T-helper 1 cell treated with Interleukin-12 subunit alpha and Interleukin-12 subunit beta and Interleukin-4 antibody, amounts not matched to agents 30 μg/mL and 1 μg/mL, for 36 hours (primary cell): ENCODE measurements around the gene ZC3H12A.

ENCODE experiments used
- H3K27ac Mint-ChIP-seq: one replicate; pipeline ENCODE4 v1.8.0; 2021; ENCODE audit warnings: mild to moderate bottlenecking, mixed read lengths
- H3K27me3 Mint-ChIP-seq: one replicate; pipeline ENCODE4 v1.8.0; 2021; ENCODE audit warnings: low read depth, mixed read lengths
- H3K36me3 Mint-ChIP-seq: one replicate; pipeline ENCODE4 v1.8.0; 2021; ENCODE audit warnings: low read depth, mixed read lengths
- H3K4me1 Mint-ChIP-seq: one replicate; pipeline ENCODE4 v1.8.0; 2021; ENCODE audit warnings: low read depth, mixed read lengths
- H3K4me3 Mint-ChIP-seq: one replicate; pipeline ENCODE4 v1.8.0; 2021; ENCODE audit warnings: mild to moderate bottlenecking, moderate library complexity, mixed read lengths
- H3K9me3 Mint-ChIP-seq: one replicate; pipeline ENCODE4 v1.8.0; 2021; ENCODE audit warnings: mixed read lengths

The ZC3H12A gene

DNA sequence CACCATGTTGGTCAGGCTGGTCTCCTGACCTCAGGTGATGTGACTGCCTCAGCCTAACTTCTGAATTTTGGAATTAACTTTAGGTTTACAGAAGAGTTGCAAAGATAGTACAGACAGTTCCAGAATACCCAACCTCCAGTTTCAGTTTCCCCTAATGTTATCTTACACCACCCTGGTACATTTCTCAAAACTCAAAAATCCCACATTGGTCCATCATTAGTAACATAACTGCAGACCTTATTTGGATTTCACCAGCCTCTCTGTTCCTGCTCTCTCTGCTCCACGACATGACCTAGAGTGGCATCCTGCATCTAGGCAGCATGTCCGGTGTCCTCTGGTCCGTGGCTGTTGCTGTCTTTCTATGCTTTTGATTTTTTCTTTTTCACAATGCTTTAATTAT is 5.0 kb upstream of the ZC3H12A start:
- H3K4me3 Mint-ChIP-seq, result no peak overlapping the region
- no peak overlapping the region for H3K27ac Mint-ChIP-seq
- peaks cover 27% of the 10 kb centered on the region for H3K4me1 Mint-ChIP-seq
- H3K9me3 Mint-ChIP-seq, result no peaks in the 10 kb centered on the region
- H3K36me3 Mint-ChIP-seq, result no peaks in the 10 kb centered on the region
- no peaks in the 10 kb centered on the region for H3K27me3 Mint-ChIP-seq

DNA sequence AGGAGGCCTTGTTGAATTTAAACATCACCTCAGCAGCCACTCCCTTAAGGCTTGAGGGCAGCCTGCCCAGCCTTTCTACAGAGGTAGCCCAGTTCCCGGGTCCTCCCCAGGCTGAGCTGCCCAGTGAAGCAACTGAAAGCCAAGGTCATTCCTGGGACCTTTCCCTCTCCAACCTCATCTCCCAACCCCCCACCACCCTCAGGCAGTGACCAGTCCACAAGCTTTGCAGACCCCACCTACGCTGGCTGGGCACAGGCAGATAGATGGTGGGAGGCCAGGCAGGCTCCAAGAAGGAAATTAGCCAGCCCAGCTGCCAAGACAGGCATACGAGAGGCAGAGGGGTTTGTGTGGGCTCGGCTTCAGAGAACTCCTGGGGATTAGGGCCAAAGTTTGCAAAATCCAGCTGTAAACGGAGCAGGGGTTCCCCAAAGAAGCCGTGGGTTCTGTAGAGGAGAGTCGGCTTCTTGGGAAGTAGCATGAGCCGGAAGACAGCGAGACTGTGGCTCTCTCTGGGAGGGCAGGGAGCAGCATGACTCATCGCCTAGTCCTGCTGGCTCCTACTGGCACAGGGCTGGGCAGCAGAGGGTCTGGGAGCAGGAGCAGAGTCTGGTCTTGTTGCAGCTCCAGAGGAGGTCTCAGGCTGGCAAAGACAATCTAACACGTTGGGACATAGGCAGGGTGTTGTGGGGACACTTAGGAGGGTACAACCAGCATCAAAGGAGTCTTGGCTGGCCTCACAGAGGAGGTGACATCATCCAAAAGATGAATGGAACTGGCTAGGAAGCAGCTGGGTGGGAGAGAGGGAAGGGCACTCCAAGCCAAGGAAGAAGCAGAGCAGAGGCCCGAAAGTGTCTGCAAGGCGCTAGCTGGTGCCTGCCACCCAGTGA is 2.8 kb upstream of the ZC3H12A start:
- Mint-ChIP-seq H3K27ac (no peak overlapping the region), H3K27me3 (no peaks in the 10 kb centered on the region), H3K4me1 (peaks cover 27% of the 10 kb centered on the region), H3K36me3 (peaks cover 17% of the 10 kb centered on the region), H3K4me3 (no peak overlapping the region), H3K9me3 (no peaks in the 10 kb centered on the region)

DNA sequence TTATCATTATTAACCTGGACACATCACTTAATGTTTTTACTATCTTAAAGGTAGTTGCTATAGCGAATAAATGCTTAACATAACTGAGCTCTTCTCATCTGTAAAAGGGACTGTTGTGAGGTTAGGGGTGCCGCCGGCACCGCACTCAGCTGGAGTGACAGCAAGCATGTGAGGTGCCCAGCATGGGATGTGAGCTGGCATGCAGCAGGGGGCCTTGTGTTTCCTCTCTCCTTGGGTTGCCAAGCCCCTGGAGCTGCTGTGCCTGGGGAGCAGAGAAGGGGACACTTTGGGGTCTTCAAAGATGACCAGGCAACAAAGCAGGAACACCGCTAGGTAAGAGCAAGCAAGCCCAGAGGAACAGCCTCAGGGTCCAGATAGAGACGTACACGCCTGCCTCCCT is 2.1 kb upstream of the ZC3H12A start:
- Mint-ChIP-seq H3K4me3 (peak overlapping the region; percentile 11), H3K27me3 (no peaks in the 10 kb centered on the region), H3K36me3 (peaks cover 24% of the 10 kb centered on the region), H3K27ac (no peak overlapping the region), H3K9me3 (no peaks in the 10 kb centered on the region), H3K4me1 (peaks cover 30% of the 10 kb centered on the region)

DNA sequence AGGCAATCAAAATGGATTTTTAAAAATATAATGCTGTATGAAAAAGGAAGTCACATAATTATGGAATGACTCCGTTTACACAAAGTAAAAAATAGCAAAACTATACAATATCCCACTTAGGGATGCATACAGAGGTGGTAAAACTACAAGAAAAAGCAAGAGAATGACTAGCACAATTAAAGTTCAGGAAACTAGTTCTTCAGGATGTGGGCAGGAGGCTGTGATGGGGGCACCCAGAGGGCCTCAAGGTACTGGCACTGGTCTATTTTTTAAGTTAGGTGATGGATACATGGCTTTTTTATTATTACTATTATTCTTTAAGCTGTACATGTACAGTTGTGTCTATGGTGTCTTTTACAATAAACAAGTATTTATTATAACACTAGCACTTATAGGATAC is 1.4 kb upstream of the ZC3H12A start:
- Mint-ChIP-seq H3K9me3 (no peaks in the 10 kb centered on the region), H3K4me3 (peak overlapping the region; percentile 72), H3K4me1 (peaks cover 35% of the 10 kb centered on the region), H3K36me3 (peaks cover 31% of the 10 kb centered on the region), H3K27ac (peak overlapping the region; percentile 64), H3K27me3 (no peaks in the 10 kb centered on the region)

DNA sequence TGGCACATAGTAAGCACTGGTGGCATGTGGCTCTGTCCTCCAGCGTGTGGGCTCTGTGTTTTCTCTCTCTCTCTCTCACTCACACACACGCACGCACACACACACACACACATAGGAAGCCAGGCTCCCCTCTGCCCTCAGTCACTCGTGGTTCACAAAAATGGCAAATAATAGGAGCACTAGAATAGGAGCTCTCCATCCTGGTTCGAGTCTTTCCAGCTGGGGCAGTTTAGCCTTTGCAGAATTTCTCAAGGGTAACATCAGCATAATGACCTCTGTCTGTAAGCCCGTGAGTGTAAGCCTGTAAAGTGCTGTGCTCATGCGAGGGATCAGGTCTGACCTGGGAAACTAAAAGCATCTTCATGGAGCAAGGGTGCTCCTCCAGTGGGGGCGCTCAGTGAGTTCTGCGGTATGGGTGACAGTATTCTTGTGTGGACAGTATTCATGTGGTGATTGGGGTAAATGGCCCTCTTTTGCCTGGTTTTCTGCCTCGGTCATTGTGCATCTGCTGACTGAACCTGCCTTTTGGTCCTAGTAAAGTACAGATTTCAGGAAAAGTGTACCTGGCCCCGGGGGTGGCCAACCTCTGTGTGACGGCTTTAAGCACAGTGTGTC is 842 bp upstream of the ZC3H12A start:
- H3K4me3 Mint-ChIP-seq, result peak overlapping the region; percentile 72
- peaks cover 36% of the 10 kb centered on the region for H3K36me3 Mint-ChIP-seq
- H3K27me3 Mint-ChIP-seq, result no peaks in the 10 kb centered on the region
- H3K4me1 Mint-ChIP-seq, result peaks cover 35% of the 10 kb centered on the region
- H3K27ac Mint-ChIP-seq, result peak overlapping the region; percentile 53
- H3K9me3 Mint-ChIP-seq, result no peaks in the 10 kb centered on the region

DNA sequence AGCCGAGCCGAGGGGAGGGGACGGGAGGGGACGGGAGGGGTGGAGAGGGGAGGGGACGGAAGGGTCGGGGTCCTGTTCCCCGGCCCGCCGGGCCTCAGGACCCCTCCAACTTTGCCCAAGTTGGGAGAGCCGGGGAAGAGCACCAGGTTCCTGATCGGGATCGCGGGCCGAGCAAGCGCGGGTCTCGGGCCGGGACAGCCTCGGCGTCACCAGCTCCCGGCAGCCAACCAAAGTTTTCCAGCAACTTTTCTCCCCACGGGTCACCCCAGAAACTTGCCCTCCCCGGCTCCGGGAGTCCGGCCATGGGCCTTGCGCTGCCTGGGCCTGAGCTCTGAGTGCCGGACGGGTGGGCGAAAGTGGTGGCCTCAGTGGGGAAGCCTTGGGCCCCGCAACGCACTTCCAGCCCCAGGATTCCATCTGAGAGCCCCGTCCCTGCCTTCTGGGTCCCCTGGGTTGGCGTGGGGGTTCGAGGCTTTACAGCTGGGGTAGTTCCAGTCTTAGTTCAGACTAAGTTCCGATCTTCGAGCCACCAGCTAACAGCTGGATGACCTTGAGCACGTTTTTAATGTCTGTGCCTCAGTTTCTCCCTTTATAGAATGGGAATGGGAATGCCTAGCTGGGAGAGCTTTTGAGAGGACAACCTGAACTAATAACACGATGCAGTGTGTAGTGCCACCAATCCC is 458 bp downstream of the ZC3H12A start:
- Mint-ChIP-seq H3K9me3 (no peaks in the 10 kb centered on the region), H3K4me3 (peak overlapping the region; percentile 99), H3K27me3 (no peaks in the 10 kb centered on the region), H3K27ac (peak overlapping the region; percentile 87), H3K36me3 (peaks cover 49% of the 10 kb centered on the region), H3K4me1 (peaks cover 32% of the 10 kb centered on the region)

DNA sequence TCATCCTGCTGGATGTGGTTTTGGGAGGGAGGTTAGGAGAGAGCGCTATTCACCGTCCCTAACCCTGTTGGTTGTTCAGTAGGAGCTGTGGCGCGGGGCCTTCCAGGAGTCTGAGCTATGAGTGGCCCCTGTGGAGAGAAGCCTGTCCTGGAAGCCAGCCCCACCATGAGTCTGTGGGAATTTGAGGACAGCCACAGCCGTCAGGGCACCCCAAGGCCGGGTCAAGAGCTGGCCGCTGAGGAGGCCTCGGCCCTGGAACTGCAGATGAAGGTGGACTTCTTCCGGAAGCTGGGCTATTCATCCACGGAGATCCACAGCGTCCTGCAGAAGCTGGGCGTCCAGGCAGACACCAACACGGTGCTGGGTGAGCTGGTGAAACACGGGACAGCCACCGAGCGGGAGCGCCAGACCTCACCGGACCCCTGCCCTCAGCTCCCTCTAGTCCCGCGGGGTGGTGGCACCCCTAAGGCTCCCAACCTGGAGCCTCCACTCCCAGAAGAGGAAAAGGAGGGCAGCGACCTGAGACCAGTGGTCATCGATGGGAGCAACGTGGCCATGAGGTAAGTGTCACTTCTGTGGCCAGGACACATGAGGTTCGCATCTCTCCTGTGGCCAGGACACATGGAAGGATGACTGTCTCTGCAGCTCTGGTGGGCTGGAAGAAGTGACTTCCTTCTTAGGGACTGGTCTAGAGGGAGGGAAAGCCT is 1.2 kb downstream of the ZC3H12A start:
- H3K4me1 Mint-ChIP-seq, result peaks cover 35% of the 10 kb centered on the region
- H3K36me3 Mint-ChIP-seq, result peaks cover 53% of the 10 kb centered on the region
- H3K4me3 Mint-ChIP-seq, result peak overlapping the region; percentile 99
- H3K27me3 Mint-ChIP-seq, result no peaks in the 10 kb centered on the region
- H3K27ac Mint-ChIP-seq, result peak overlapping the region; percentile 97
- no peaks in the 10 kb centered on the region for H3K9me3 Mint-ChIP-seq

DNA sequence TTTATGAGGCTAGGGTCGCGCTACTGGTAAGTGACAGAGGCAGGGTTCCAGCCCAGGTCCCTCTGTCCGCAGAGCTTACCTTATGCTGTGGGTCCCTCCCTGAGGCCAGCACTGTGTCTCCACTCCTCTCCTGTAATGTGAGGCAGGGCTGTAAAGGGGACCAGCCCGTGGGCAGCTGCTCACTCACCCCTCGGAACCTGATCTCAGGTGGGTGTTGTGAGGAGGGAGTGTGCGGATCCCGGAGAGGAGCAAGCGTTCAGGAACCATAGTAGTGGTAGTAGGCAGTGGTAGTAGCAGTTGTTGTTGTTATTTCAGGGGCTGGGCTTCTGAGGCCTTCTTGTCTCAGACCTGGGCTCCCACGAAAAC is 1.7 kb downstream of the ZC3H12A start:
- Mint-ChIP-seq H3K4me3 (peak overlapping the region; percentile 99), H3K4me1 (peaks cover 37% of the 10 kb centered on the region), H3K36me3 (peaks cover 58% of the 10 kb centered on the region), H3K27me3 (no peaks in the 10 kb centered on the region), H3K9me3 (no peaks in the 10 kb centered on the region), H3K27ac (peak overlapping the region; percentile 97)

DNA sequence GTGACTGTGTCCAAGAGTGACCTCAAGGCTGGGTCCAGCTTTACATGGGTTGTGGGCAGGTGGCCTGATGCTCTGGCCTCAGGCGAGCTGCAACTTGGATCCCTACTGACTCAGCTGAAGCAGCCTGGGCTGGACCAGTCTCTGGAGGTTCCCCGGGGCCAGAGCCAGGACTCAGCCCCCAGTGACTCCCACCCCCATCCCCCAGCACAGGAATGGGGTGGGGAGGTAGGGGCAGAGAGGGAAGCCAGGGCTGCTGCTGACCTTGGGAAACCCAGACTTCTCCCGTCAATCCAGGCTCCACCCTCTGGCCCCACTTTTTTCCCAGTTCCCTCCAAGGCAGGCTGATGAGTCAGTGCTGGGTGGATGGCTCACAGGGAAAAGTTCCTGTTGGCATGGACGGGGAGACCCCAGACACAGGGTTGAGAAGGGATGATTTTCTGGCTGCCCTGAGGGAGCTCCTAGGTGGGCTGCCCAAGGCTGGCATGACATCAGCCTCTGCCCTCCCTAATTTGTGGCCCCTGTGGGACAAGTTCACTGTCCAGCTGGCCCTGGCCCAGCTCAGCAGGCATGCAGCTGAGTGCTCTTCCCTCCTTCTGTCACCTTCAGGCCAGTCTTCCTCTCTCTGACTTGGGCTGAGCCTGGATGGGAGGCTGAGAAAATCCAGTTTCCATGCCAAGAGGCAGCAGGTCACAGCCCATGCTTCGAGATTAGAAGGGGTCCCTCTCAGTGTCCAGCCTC is 2.2 kb downstream of the ZC3H12A start:
- peaks cover 39% of the 10 kb centered on the region for H3K4me1 Mint-ChIP-seq
- H3K9me3 Mint-ChIP-seq, result no peaks in the 10 kb centered on the region
- H3K4me3 Mint-ChIP-seq, result peak overlapping the region; percentile 99
- no peaks in the 10 kb centered on the region for H3K27me3 Mint-ChIP-seq
- H3K27ac Mint-ChIP-seq, result peak overlapping the region; percentile 97
- H3K36me3 Mint-ChIP-seq, result peaks cover 64% of the 10 kb centered on the region

DNA sequence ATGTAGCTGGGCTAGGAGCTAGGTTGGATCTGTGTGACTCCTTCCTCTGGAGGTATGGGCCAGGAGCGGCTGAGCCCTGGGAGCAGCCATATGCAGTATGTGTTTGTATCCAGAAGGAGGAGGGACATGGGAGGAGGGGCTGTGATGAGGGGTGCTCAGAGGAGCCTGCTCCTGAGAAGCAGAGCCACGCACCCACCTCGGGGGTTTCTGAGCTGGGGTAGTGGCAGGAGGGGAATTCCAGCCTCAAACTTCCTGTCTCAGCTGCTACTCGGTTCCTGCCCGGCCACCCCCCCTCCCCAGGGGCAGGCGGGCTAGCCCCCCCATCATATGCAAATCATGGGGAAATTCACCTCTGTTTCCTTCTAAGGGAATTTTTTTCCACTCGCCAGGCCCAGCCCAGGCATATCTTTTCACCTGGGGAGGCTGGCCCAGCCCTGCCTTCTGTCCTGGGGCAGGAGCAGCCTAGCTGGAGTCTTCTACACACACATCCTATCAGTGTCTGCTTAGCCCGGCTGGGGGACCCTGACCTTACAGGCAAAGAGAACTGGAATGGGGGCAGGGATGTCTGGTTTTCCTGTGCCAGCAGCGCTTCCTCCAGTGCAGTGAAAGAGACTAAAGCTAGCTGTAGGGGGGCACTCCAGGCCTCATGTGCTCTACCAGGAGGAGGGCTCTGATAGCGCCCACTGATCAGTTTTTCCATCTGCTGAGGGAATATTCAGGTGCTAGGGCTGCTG is 3.0 kb downstream of the ZC3H12A start:
- Mint-ChIP-seq H3K9me3 (no peaks in the 10 kb centered on the region), H3K4me3 (peak overlapping the region; percentile 99), H3K27me3 (no peaks in the 10 kb centered on the region), H3K36me3 (peaks cover 71% of the 10 kb centered on the region), H3K27ac (peak overlapping the region; percentile 97), H3K4me1 (peaks cover 37% of the 10 kb centered on the region)

DNA sequence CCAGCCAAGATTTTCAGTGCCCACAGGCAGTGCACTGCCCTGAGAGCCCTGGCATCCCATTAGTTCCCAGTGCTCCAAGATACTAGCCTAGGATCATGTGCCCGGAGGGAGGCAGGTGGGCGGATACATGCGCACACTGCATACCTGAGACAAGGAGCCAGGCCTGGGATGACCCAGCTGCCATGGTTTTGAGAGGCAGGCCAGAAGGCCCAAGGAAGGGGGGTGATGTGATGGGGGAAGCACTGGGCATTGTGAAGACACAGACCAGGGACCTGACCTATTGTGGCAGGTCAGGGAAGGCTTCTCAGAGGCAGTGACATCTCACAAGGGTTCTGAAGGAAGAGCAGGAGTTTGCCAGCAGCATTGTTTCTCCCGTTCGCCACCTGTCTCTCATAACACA is 3.6 kb downstream of the ZC3H12A start:
- peak overlapping the region; percentile 97 for H3K27ac Mint-ChIP-seq
- no peaks in the 10 kb centered on the region for H3K27me3 Mint-ChIP-seq
- H3K4me3 Mint-ChIP-seq, result peak overlapping the region; percentile 99
- no peaks in the 10 kb centered on the region for H3K9me3 Mint-ChIP-seq
- peaks cover 34% of the 10 kb centered on the region for H3K4me1 Mint-ChIP-seq
- peaks cover 75% of the 10 kb centered on the region for H3K36me3 Mint-ChIP-seq

DNA sequence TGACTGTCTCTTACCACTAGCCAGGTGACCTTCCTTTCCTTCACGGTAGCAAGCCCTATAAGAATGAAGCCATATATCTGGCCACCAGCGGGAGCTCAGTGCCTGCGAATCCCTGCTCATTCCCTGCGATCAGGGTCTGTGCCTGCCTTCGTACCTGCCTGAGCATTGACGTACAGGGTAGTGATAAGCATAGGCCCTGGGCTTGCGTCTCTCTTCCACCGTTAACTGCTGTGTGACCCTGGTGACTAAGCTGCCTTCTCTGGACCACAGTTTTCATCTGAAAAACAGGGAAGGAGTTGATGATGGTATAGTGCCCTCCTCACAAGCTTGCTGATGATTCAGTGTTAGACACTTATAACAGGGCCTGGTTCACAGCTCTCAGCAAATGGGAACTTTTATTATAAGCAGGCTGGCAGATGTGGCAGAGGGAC is 4.1 kb downstream of the ZC3H12A start:
- peak overlapping the region; percentile 99 for H3K4me3 Mint-ChIP-seq
- peaks cover 30% of the 10 kb centered on the region for H3K4me1 Mint-ChIP-seq
- H3K36me3 Mint-ChIP-seq, result peaks cover 75% of the 10 kb centered on the region
- H3K9me3 Mint-ChIP-seq, result no peaks in the 10 kb centered on the region
- no peaks in the 10 kb centered on the region for H3K27me3 Mint-ChIP-seq
- H3K27ac Mint-ChIP-seq, result peak overlapping the region; percentile 97

DNA sequence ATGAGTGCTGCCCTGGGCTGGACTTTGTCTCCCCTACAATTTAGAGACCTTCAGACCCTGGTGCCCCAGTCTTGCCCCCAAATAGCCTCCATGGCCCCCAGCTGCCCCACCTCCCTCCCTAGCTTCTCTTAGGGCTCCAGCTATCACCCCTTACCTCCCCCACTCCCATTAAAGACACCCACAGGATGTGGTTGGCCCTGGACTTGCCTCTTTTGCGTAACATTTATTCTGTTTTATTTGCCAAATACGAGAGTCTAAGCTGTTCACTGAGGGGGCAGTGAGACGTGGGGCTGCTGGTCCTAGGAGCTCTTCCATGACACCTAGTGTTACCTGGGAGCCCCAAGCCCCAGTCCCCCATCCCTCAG is 4.5 kb downstream of the ZC3H12A start:
- Mint-ChIP-seq H3K4me3 (peak overlapping the region; percentile 99), H3K4me1 (peaks cover 28% of the 10 kb centered on the region), H3K27me3 (no peaks in the 10 kb centered on the region), H3K36me3 (peaks cover 75% of the 10 kb centered on the region), H3K27ac (peak overlapping the region; percentile 97), H3K9me3 (no peaks in the 10 kb centered on the region)
